ENCODE data around the gene NXN. TPM values are rescaled to one million over a fixed set of nuclear protein-coding genes. Genes with fewer than 3 reads are reported as not detected.

NXN gene
- total and polyA plus RNA-seq, 9 donors, result 36.8 to 58.9 (median 54.1) TPM

- Histone ChIP-seq H3K27ac (ENCODE audit: low read length) (peak overlapping the region; percentile 87), H3K4me1 (ENCODE audit: control insufficient read depth, insufficient read depth, low read length) (peaks cover 95% of the 10 kb centered on the region), H3K9me3 (replicated peaks; ENCODE audit: control insufficient read depth, low read depth, low read length) (no peaks in the 10 kb centered on the region), H3K36me3 (ENCODE audit: control insufficient read depth, insufficient read depth, low read length) (peaks cover 80% of the 10 kb centered on the region), H3K27me3 (ENCODE audit: control insufficient read depth, insufficient read depth, low read length) (no peaks in the 10 kb centered on the region), H3K4me3 (ENCODE audit: low read length) (no peak overlapping the region)
- no peak for DNase-seq
- 71% methylated on average over 15 of the region's 16 CpGs for WGBS (ENCODE audit: insufficient coverage)
These were observed 27.9 kb upstream of the NXN start for GRCh38 chr17:1007310-1008007.

GRCh38 chr17:1006054-1006453 is 26.5 kb upstream of the NXN start:
- no peaks in the 10 kb centered on the region for H3K9me3 ChIP-seq (replicated peaks; ENCODE audit: control insufficient read depth, low read depth, low read length)
- peaks cover 81% of the 10 kb centered on the region for H3K36me3 ChIP-seq (ENCODE audit: control insufficient read depth, insufficient read depth, low read length)
- H3K27ac ChIP-seq (ENCODE audit: low read length), result peak overlapping the region; percentile 73
- WGBS (ENCODE audit: insufficient coverage), result 77% methylated on average over 8 of the region's 16 CpGs
- no peak overlapping the region for H3K4me3 ChIP-seq (ENCODE audit: low read length)
- no peaks in the 10 kb centered on the region for H3K27me3 ChIP-seq (ENCODE audit: control insufficient read depth, insufficient read depth, low read length)
- no peak for DNase-seq
- H3K4me1 ChIP-seq (ENCODE audit: control insufficient read depth, insufficient read depth, low read length), result peaks cover 97% of the 10 kb centered on the region

- H3K27me3 ChIP-seq (ENCODE audit: control insufficient read depth, insufficient read depth, low read length), result no peaks in the 10 kb centered on the region
- H3K4me1 ChIP-seq (ENCODE audit: control insufficient read depth, insufficient read depth, low read length), result peaks cover 97% of the 10 kb centered on the region
- peak overlapping the region; percentile 73 for H3K27ac ChIP-seq (ENCODE audit: low read length)
- 40% methylated on average over 17 of the region's 23 CpGs for WGBS (ENCODE audit: insufficient coverage)
- peaks cover 81% of the 10 kb centered on the region for H3K36me3 ChIP-seq (ENCODE audit: control insufficient read depth, insufficient read depth, low read length)
- no peak overlapping the region for H3K4me3 ChIP-seq (ENCODE audit: low read length)
- no peaks in the 10 kb centered on the region for H3K9me3 ChIP-seq (replicated peaks; ENCODE audit: control insufficient read depth, low read depth, low read length)
- peak; percentile 84 for DNase-seq
These were observed 25.9 kb upstream of the NXN start for GRCh38 chr17:1005361-1005946.

- Histone ChIP-seq H3K36me3 (ENCODE audit: control insufficient read depth, insufficient read depth, low read length) (peaks cover 79% of the 10 kb centered on the region), H3K27me3 (ENCODE audit: control insufficient read depth, insufficient read depth, low read length) (no peaks in the 10 kb centered on the region), H3K4me1 (ENCODE audit: control insufficient read depth, insufficient read depth, low read length) (peaks cover 96% of the 10 kb centered on the region), H3K9me3 (replicated peaks; ENCODE audit: control insufficient read depth, low read depth, low read length) (no peaks in the 10 kb centered on the region), H3K4me3 (ENCODE audit: low read length) (no peak overlapping the region), H3K27ac (ENCODE audit: low read length) (no peak overlapping the region)
- 54% methylated on average over 6 of the region's 13 CpGs for WGBS (ENCODE audit: insufficient coverage)
- DNase-seq, result no peak
These were observed 25.3 kb upstream of the NXN start for GRCh38 chr17:1004769-1005295.

GRCh38 chr17:1003972-1004768 is 24.6 kb upstream of the NXN start:
- Histone ChIP-seq H3K9me3 (replicated peaks; ENCODE audit: control insufficient read depth, low read depth, low read length) (no peaks in the 10 kb centered on the region), H3K4me1 (ENCODE audit: control insufficient read depth, insufficient read depth, low read length) (peaks cover 96% of the 10 kb centered on the region), H3K27ac (ENCODE audit: low read length) (peak overlapping the region; percentile 39), H3K36me3 (ENCODE audit: control insufficient read depth, insufficient read depth, low read length) (peaks cover 77% of the 10 kb centered on the region), H3K27me3 (ENCODE audit: control insufficient read depth, insufficient read depth, low read length) (no peaks in the 10 kb centered on the region), H3K4me3 (ENCODE audit: low read length) (no peak overlapping the region)
- no peak for DNase-seq
- 70% methylated on average over 30 of the region's 30 CpGs for WGBS (ENCODE audit: insufficient coverage)

GRCh38 chr17:1003633-1003971 is 24.0 kb upstream of the NXN start:
- H3K36me3 ChIP-seq (ENCODE audit: control insufficient read depth, insufficient read depth, low read length), result peaks cover 76% of the 10 kb centered on the region
- no peaks in the 10 kb centered on the region for H3K27me3 ChIP-seq (ENCODE audit: control insufficient read depth, insufficient read depth, low read length)
- peaks cover 92% of the 10 kb centered on the region for H3K4me1 ChIP-seq (ENCODE audit: control insufficient read depth, insufficient read depth, low read length)
- 76% methylated on average over 5 of the region's 5 CpGs for WGBS (ENCODE audit: insufficient coverage)
- H3K27ac ChIP-seq (ENCODE audit: low read length), result peak overlapping the region; percentile 39
- DNase-seq, result no peak
- no peaks in the 10 kb centered on the region for H3K9me3 ChIP-seq (replicated peaks; ENCODE audit: control insufficient read depth, low read depth, low read length)
- H3K4me3 ChIP-seq (ENCODE audit: low read length), result no peak overlapping the region

- peaks cover 92% of the 10 kb centered on the region for H3K4me1 ChIP-seq (ENCODE audit: control insufficient read depth, insufficient read depth, low read length)
- WGBS (ENCODE audit: insufficient coverage), result 23% methylated on average over 11 of the region's 19 CpGs
- H3K4me3 ChIP-seq (ENCODE audit: low read length), result no peak overlapping the region
- peak overlapping the region; percentile 97 for H3K27ac ChIP-seq (ENCODE audit: low read length)
- H3K27me3 ChIP-seq (ENCODE audit: control insufficient read depth, insufficient read depth, low read length), result no peaks in the 10 kb centered on the region
- H3K9me3 ChIP-seq (replicated peaks; ENCODE audit: control insufficient read depth, low read depth, low read length), result no peaks in the 10 kb centered on the region
- peaks cover 78% of the 10 kb centered on the region for H3K36me3 ChIP-seq (ENCODE audit: control insufficient read depth, insufficient read depth, low read length)
- DNase-seq, result peak; percentile 80
These were observed 23.4 kb upstream of the NXN start for GRCh38 chr17:1002771-1003555.

GRCh38 chr17:1002412-1002753 is 22.8 kb upstream of the NXN start:
- Histone ChIP-seq H3K9me3 (replicated peaks; ENCODE audit: control insufficient read depth, low read depth, low read length) (no peaks in the 10 kb centered on the region), H3K4me1 (ENCODE audit: control insufficient read depth, insufficient read depth, low read length) (peaks cover 89% of the 10 kb centered on the region), H3K4me3 (ENCODE audit: low read length) (no peak overlapping the region), H3K27me3 (ENCODE audit: control insufficient read depth, insufficient read depth, low read length) (no peaks in the 10 kb centered on the region), H3K36me3 (ENCODE audit: control insufficient read depth, insufficient read depth, low read length) (peaks cover 74% of the 10 kb centered on the region), H3K27ac (ENCODE audit: low read length) (peak overlapping the region; percentile 97)
- WGBS (ENCODE audit: insufficient coverage), result 65% methylated on average over 2 of the region's 4 CpGs
- no peak for DNase-seq

- Histone ChIP-seq H3K36me3 (ENCODE audit: control insufficient read depth, insufficient read depth, low read length) (peaks cover 69% of the 10 kb centered on the region), H3K4me1 (ENCODE audit: control insufficient read depth, insufficient read depth, low read length) (peaks cover 85% of the 10 kb centered on the region), H3K27ac (ENCODE audit: low read length) (peak overlapping the region; percentile 97), H3K4me3 (ENCODE audit: low read length) (no peak overlapping the region), H3K9me3 (replicated peaks; ENCODE audit: control insufficient read depth, low read depth, low read length) (no peaks in the 10 kb centered on the region), H3K27me3 (ENCODE audit: control insufficient read depth, insufficient read depth, low read length) (no peaks in the 10 kb centered on the region)
- WGBS (ENCODE audit: insufficient coverage), result 75% methylated on average over 9 of the region's 18 CpGs
- no peak for DNase-seq
These were observed 22.2 kb upstream of the NXN start for GRCh38 chr17:1001640-1002411.

Data from muscle of leg (tissue), 11 donors.